ENCODE data around the gene C10orf71.

DNA sequence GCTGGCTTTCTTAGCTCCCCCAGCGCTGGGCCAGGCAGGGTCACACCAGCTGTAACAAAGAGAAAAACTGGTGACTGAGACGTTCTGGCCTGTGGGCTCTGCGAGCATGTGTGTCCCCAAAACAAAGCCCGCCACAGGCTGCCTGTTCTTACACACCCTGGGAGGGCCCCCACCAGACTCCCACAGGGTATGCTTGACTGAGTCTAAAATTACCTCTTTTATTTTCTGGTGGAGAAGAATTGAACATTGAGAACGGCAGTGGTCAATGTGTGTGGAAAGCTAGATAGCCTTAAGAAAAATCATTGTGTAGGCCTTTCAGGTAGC, 808 bp downstream of the C10orf71 start:
- TF ChIP-seq POLR2A (IDR thresholded peaks at IDR 0.05; ENCODE audit: low read length) (no peak), GATA1 (IDR thresholded peaks at IDR 0.05; ENCODE audit: low read depth, low read length) (no peak)

All from erythroblast (primary cell).